GM19438 (cell line): Measurements from ENCODE around the gene KPNA4.

Experiments
- ATAC-seq: cut with Tn5 transposase; IDR thresholded peaks from one replicate; pipeline ENCODE4 v1.9.1; 2021; ENCODE audit warnings: low read depth; ENCODE audit not compliant: unreplicated experiment

KPNA4 gene

GRCh38 chr3:160498202-160498601, 67.2 kb downstream of the KPNA4 start:
- no peak for ATAC-seq

- no peak for ATAC-seq
Measured at GRCh38 chr3:160490166-160490565, 75.2 kb downstream of the KPNA4 start.

- ATAC-seq, result no peak
Measured at GRCh38 chr3:160486459-160486869, 78.9 kb downstream of the KPNA4 start.

- no peak for ATAC-seq
Measured at GRCh38 chr3:160482796-160483195, 82.6 kb downstream of the KPNA4 start.

GRCh38 chr3:160481856-160482255, 83.5 kb downstream of the KPNA4 start:
- ATAC-seq, result no peak

- ATAC-seq, result no peak
Measured at GRCh38 chr3:160480931-160481330, 84.4 kb downstream of the KPNA4 start.

GRCh38 chr3:160479376-160479775, 86.0 kb downstream of the KPNA4 start:
- ATAC-seq, result no peak

- no peak for ATAC-seq
Measured at GRCh38 chr3:160478338-160478737, 87.0 kb downstream of the KPNA4 start.

GRCh38 chr3:160477750-160478149, 87.6 kb downstream of the KPNA4 start:
- no peak for ATAC-seq

- no peak for ATAC-seq
Measured at GRCh38 chr3:160475884-160476283, 89.5 kb downstream of the KPNA4 start.

- no peak for ATAC-seq
Measured at GRCh38 chr3:160475153-160475552, 90.2 kb downstream of the KPNA4 start.

- no peak for ATAC-seq
Measured at GRCh38 chr3:160474416-160474838, 90.9 kb downstream of the KPNA4 start.

- no peak for ATAC-seq
Measured at GRCh38 chr3:160473978-160474377, 91.4 kb downstream of the KPNA4 start.

GRCh38 chr3:160473221-160473620, 92.2 kb downstream of the KPNA4 start:
- ATAC-seq, result no peak

- peak; percentile 77 for ATAC-seq
Measured at GRCh38 chr3:160472344-160472743, 93.0 kb downstream of the KPNA4 start.

GRCh38 chr3:160471892-160472291, 93.5 kb downstream of the KPNA4 start:
- no peak for ATAC-seq

- no peak for ATAC-seq
Measured at GRCh38 chr3:160470181-160470580, 95.2 kb downstream of the KPNA4 start.

- no peak for ATAC-seq
Measured at GRCh38 chr3:160464971-160465370, 100.4 kb downstream of the KPNA4 start.

- no peak for ATAC-seq
Measured at GRCh38 chr3:160464321-160464720, 101.0 kb downstream of the KPNA4 start.

GRCh38 chr3:160460033-160460432, 105.3 kb downstream of the KPNA4 start:
- no peak for ATAC-seq

- no peak for ATAC-seq
Measured at GRCh38 chr3:160459450-160459970, 105.9 kb downstream of the KPNA4 start.

- ATAC-seq, result no peak
Measured at GRCh38 chr3:160458151-160458550, 107.2 kb downstream of the KPNA4 start.

- no peak for ATAC-seq
Measured at GRCh38 chr3:160455846-160456245, 109.5 kb downstream of the KPNA4 start.
